Activated CD4-positive, CD25-positive, alpha-beta regulatory T cell treated with anti-CD3 and anti-CD28 coated beads, Interleukin-2, amount 50 U/mL, for 16 hours (primary cell): ENCODE data around the gene FDCSP.
"Not testable (repeated sequence)": the region's sequence is repeated elsewhere in the genome, so short reads cannot be mapped to it uniquely, and the experiment has no call there.

Experiments used
- DNase-seq: peaks from one replicate; pipeline ENCODE4 v3.0.0-alpha.2; 2020; ENCODE audit warnings: low read depth, low spot score

FDCSP gene

DNA sequence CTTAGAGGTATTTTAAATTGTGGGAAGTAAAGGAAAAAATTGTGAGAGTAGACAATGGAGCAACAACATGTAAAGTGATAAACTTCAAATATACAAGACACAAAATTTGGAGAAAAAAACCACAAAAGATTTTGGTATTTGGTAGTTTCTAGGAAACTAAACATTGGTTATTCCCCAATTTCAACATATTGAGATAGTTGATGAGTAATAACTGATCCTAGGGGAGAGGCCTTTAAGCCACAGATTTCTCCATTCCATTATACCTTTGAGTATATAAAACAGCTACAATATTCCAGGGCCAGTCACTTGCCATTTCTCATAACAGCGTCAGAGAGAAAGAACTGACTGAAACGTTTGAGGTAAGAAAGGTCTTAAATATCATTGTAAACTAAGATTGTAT, at the start of gene FDCSP:
FDCSP (plus strand) TSS at position 301 of the 400 bp plus-strand sequence. CDS start 5,071 bp downstream, outside the sequence.
- DNase-seq, result no peak

DNA sequence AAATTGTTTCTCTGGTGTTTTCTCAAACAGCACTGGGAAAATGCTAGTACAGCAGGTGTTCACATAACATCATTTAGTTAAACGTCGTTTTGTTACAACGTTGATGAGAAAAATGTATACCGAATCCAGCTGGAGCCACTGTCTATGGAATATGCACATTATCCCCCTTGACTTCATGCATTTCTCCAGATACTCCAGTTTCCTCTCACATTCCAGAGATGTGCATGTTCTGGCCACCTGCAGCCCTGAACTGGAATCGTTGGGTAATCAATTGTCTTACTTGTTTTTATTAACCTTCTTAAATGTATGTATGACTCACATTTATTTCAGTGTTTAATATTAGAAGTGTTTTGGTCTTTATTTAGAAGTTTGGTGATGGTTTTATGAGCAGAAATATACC, 48.8 kb upstream of the FDCSP start:
- DNase-seq, result no peak

- DNase-seq, result no peak
Observed at GRCh38 chr4:70178075-70178660, 47.8 kb upstream of the FDCSP start.

DNA sequence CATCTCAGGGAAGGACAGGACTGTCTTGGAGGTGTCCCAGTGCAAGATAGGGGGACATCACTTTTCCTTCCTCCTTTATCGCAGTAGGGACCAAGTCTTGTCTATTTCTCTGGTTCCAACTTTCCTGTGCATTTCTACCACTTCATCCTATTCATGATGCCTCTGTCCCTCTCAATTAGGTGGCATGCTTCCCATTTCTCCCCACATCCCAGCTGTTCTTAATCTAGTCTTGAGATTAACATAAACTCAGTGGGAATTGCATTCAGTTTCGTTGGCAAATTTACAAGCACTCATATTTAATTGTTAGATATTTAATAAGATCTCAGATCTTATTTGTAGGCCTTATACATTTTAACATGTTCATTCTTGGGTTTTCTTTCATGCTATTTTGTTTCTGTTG, 46.1 kb upstream of the FDCSP start:
- no peak for DNase-seq

- DNase-seq, result no peak
Observed at GRCh38 chr4:70181864-70182263, 44.1 kb upstream of the FDCSP start.

- no peak for DNase-seq
Observed at GRCh38 chr4:70182517-70183167, 43.3 kb upstream of the FDCSP start.

- DNase-seq, result no peak
Observed at GRCh38 chr4:70183168-70183939, 42.6 kb upstream of the FDCSP start.

GRCh38 chr4:70183940-70184246, 42.0 kb upstream of the FDCSP start:
- no peak for DNase-seq

GRCh38 chr4:70187216-70187615, 38.7 kb upstream of the FDCSP start:
- no peak for DNase-seq

DNA sequence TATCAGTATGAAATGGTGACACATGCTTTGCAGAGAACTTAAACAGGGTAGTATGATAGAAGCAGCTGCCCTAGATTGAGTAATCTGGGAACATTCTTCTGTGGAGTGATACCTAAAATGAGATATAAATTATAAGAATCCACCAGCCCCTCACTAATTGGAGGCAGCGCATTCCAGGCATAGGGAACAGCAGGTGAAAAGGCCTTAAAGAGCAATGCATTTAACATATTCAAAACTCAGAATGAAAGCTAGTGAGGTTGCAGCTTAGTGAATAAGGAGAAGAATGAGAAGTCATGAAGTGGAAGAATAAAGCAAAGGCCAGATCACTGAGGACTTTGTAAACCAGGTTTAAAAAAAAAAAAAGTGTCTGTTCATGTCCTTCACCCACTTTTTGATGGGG, 35.3 kb upstream of the FDCSP start:
- no peak for DNase-seq

DNA sequence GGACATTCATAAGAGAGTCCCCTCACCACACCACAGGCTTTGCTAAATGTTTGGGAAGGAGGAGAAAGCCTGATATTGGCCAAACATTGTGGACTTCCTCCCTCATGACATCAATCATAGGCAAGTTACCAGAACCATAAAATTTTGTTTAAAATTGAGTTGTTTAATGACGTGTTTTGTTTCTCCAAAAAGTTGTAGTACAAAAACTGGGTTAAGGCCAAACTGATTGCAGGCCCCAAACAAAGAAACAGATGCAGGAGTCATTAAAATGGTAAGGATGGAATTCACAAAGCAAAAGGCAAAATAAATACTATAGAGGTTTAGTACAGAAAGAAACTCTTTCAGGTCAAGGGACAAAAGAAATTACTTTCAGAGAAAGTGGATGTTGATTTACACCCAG, 34.3 kb upstream of the FDCSP start:
- DNase-seq, result no peak

- DNase-seq, result no peak
Observed at GRCh38 chr4:70192895-70193294, 33.0 kb upstream of the FDCSP start.

GRCh38 chr4:70195425-70195824, 30.5 kb upstream of the FDCSP start, which contains the start of gene ODAM:
Gene ODAM, plus strand, starts transcription at chr4:70195725. Its CDS starts 819 bp downstream, at chr4:70196544.
- no peak for DNase-seq

DNA sequence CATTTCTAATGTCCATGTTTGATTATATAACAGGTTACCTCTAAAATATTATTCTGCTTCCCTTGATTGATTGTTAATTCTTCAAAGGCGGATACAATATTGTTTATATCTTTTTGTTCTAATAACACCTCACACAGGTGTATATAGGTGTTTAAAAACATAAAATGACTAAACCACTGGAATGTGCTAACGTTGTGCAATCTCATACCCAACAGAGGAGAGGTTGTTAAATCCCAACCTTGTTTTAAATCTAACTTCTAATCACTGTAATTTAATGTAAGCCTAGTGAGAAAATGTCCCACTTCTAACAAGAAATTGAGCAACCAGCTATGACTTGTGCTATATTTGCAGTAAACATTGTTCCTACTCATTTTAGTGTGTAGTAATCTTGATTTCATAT, 29.1 kb upstream of the FDCSP start:
- DNase-seq, result no peak

DNA sequence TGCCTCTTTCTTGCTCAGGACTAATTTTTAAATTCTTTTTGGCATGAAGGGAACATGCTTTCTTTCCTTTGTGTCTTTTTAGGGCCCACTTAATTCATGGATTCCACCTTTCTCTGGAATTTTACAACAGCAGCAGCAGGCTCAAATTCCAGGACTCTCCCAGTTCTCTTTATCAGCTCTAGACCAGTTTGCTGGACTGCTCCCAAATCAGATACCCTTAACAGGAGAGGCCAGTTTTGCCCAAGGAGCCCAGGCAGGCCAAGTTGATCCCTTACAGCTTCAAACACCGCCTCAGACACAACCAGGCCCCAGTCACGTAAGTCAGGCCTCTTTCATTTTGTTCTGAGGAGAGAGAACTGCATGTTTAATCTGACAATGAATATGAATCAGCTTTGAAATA, 28.1 kb upstream of the FDCSP start:
- no peak for DNase-seq

DNA sequence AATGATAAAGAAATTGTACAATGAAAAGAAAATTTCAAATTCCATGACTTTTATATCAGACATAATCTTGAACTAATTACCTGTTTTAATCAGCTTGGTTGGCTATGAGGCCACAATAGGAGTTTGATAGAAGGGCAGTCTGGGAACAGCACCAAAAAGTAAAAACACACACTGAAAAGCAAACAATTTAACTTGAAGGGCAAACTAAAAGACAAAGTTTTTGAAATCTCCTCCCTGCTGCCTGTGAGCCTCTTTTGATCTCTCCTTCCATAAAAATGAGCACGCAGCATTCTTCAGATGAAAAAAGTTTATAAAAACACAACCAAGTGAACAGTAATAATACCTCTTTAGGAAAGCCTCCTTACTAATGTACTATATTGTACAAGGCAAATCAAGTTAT, 22.3 kb upstream of the FDCSP start:
- no peak for DNase-seq

DNA sequence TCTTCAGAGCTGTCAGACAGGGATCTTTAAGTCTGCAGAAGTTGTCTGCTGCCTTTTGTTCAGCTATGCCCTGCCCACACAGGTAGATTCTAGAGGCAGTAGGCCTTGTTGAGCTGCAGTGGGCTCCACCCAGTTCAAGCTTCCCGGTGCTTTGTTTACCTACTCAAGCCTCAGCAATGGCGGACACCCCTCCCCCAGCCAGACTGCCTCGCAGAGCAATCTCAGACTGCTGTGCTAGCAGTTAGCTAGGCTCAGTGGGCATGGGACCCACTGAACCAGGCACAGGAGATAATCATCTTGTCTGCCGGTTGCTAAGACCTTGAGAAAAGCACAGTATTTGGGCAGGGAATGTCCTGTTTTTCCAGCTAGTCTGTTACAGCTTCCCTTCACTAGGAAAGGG, 13.2 kb upstream of the FDCSP start:
- not testable (repeated sequence) for DNase-seq

DNA sequence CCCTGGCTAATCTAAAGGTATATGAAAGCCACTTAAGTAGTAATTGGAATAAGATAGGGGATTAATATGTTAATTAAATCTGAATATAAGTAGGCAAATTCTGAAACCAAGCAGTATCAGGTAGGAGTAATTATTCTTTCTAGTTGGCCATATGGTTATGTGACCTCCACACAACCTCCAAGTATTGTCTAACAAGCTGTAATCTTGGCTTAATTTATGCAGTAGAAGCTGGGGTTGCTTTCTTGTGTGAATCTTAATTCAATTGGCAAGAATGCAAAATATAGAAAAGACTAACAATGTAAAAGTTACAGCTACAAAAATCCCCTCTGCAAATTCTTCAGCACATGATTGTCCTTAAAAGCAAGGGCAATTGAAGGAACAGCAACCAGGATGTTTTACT, 9.8 kb upstream of the FDCSP start:
- not testable (repeated sequence) for DNase-seq

DNA sequence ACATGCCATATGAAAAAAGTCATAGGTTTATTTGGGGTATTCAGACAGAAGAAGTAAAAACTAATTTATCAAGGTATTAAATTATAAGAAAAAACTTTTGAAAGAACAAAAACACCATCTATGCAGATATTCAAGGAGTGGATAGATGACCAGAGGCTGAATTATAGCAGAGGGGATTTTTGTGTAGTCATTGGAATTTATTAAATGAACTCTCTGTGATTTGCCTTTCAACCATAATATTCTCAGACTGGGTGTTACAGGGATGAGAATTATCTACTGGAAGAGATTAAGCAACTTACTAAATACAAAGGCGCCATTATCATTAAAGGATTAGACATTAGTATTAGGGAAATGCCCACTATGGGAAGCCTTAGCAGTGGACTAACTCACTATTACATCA, 9.4 kb upstream of the FDCSP start:
- not testable (repeated sequence) for DNase-seq

DNA sequence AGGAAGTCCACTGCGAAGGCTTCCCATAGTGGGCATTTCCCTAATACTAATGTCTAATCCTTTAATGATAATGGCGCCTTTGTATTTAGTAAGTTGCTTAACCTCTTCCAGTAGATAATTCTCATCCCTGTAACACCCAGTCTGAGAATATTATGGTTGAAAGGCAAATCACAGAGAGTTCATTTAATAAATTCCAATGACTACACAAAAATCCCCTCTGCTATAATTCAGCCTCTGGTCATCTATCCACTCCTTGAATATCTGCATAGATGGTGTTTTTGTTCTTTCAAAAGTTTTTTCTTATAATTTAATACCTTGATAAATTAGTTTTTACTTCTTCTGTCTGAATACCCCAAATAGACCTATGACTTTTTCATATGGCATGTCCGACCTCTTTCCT, 4.5 kb upstream of the FDCSP start:
- DNase-seq, result not testable (repeated sequence)

DNA sequence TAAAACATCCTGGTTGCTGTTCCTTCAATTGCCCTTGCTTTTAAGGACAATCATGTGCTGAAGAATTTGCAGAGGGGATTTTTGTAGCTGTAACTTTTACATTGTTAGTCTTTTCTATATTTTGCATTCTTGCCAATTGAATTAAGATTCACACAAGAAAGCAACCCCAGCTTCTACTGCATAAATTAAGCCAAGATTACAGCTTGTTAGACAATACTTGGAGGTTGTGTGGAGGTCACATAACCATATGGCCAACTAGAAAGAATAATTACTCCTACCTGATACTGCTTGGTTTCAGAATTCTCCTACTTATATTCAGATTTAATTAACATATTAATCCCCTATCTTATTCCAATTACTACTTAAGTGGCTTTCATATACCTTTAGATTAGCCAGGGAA, 4.1 kb upstream of the FDCSP start:
- not testable (repeated sequence) for DNase-seq

GRCh38 chr4:70236125-70236524, 10.2 kb downstream of the FDCSP start:
- DNase-seq, result no peak
